Mucosa of descending colon (tissue), 3 donors: ENCODE data around the gene LMO2. TPM values are rescaled to one million over a fixed set of nuclear protein-coding genes. Genes with fewer than 3 reads are reported as not detected.

Experiments used
- ATAC-seq: fragments of 200-7000 bp; cut with Tn5 transposase; one replicate; pipeline ENCODE4 v1.9.1; 2020; ENCODE audit warnings: mild to moderate bottlenecking, moderate library complexity
- DNase-seq, 3 donors: peaks; one replicate each; pipeline ENCODE4 v3.0.0-alpha.2; 2020
- H3K36me3 ChIP-seq: fragments of 200-600 bp; one replicate; pipeline ENCODE4 v1.8.0; 2021; ENCODE audit warnings: low read depth, mild to moderate bottlenecking
- H3K4me1 ChIP-seq: fragments of 200-600 bp; one replicate; pipeline ENCODE4 v1.8.0; 2021; ENCODE audit warnings: low read depth, mild to moderate bottlenecking
- H3K4me3 ChIP-seq: fragments of 200-600 bp; one replicate; pipeline ENCODE4 v1.8.0; 2021; ENCODE audit warnings: mild to moderate bottlenecking
- H3K9me3 ChIP-seq: fragments of 200-600 bp; one replicate; pipeline ENCODE4 v1.8.0; 2021; ENCODE audit warnings: mild to moderate bottlenecking
- CTCF ChIP-seq: fragments of 200-600 bp; IDR thresholded peaks from one replicate; pipeline ENCODE4 v1.8.0; 2022; ENCODE audit warnings: antibody characterized with exemption, mild to moderate bottlenecking
- intact Hi-C, 2 donors: fragments of 100-400 bp; cut with DNase I in 1 of 2; cut with micrococcal nuclease in 1 of 2; formaldehyde crosslinking; loops; one replicate each; pipeline versions ENCODE4 v1.11.0 to v1.11.1; 2022; cut with DNase I, micrococcal nuclease
- total RNA-seq, 3 donors: library from RNA; stranded (reverse); fragmentation: NEBNext Ultra II Directional in 2 of 3; extraction: Animal tissue kit (Norgen Biotek cat#: 25700) in 2 of 3; gene quantifications; one replicate each; pipeline versions ENCODE4 v1.2.1 to v1.2.4, GENCODE V29; 2021 to 2023
- donor health status: DM: no; HTN: no; CAD: no; lungs with moderate emphysema.
- donor health status: DM: no; HTN: no; CAD: no.
- donor health status: DM: no; HTN: yes; CAD: no.

The LMO2 gene
- total RNA-seq, 3 donors from 2014 or later: 7.5 to 12.1 (median 9.7) TPM

DNA sequence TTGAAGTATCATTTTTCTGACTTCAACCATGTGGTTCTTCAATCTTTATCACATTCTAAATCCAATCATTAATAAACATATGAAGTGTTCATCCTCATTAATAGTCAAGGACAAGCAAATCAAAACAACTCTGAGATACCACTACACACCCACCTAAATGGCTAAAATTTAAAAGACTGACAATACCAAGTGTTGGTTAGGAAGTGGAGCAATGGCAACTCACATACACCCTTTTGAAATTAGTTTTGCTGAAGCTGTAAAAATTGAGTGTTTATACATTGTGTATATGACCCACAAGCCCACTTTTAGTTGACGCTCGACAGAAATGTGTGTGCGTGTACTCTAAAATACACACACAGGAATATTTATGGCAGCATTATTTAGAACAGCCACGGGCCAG is 36.7 kb upstream of the LMO2 start:
- no peaks in the 10 kb centered on the region for H3K4me1 ChIP-seq
- ATAC-seq (no peak), DNase-seq (no peak)
- no peak overlapping the region for H3K4me3 ChIP-seq
- no peaks in the 10 kb centered on the region for H3K36me3 ChIP-seq
- intact Hi-C loops: no loop called here
- no peak for TF ChIP-seq CTCF
- no peaks in the 10 kb centered on the region for H3K9me3 ChIP-seq

GRCh38 chr11:33926671-33927552 is 35.0 kb upstream of the LMO2 start:
- no peaks in the 10 kb centered on the region for H3K4me1 ChIP-seq
- no peaks in the 10 kb centered on the region for H3K36me3 ChIP-seq
- H3K4me3 ChIP-seq: no peak overlapping the region
- no peak for TF ChIP-seq CTCF
- ATAC-seq (no peak), DNase-seq (no peak)
- H3K9me3 ChIP-seq: no peaks in the 10 kb centered on the region
- intact Hi-C loops: no loop called here

DNA sequence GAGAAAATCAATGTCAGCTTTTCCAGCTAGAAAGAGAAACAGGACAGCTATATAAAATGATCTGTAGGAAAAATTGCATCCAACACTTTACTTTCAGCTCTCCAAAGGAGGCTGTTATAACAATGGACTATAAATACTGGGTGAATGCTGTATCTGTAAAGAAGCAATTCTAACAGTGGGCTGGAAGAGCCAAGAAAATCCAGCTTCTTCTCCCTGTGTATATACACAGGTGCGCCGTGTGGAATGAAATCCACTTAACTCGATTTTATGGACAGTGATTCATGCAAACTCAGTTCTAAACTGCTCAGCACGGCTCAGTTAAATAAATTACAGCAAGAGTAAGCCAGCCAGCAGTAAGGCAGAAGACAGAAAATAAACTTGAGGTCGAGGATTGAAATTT is 32.5 kb upstream of the LMO2 start:
- H3K36me3 ChIP-seq: no peaks in the 10 kb centered on the region
- H3K4me1 ChIP-seq: no peaks in the 10 kb centered on the region
- DNase-seq (no peak), ATAC-seq (no peak)
- no peak overlapping the region for H3K4me3 ChIP-seq
- TF ChIP-seq CTCF: no peak
- H3K9me3 ChIP-seq: no peaks in the 10 kb centered on the region
- intact Hi-C loops: no loop called here

DNA sequence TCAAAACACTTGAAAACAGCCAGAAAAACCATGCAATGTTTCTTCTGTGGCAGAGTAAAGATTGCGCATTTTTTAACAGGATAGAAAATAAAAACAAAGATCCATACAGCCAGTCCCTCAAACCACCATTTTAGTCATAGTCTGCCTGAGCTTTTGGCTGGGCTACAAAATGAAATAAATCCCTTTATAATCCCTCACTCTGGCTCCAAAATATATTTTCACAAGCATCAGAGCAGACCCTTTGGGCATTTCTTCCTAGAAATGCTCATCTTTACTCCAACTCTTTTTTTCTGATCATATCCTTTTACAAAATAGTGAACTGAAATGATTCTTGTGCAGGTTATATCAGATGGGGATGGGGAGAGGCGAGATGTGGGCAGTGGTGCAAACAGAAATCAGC is 31.8 kb upstream of the LMO2 start:
- intact Hi-C loops: no loop called here
- H3K9me3 ChIP-seq: no peaks in the 10 kb centered on the region
- H3K4me1 ChIP-seq: no peaks in the 10 kb centered on the region
- no peak for ATAC-seq
- no peaks in the 10 kb centered on the region for H3K36me3 ChIP-seq
- no peak for TF ChIP-seq CTCF
- no peak overlapping the region for H3K4me3 ChIP-seq
- no peak for DNase-seq

GRCh38 chr11:33920838-33921613 is 29.1 kb upstream of the LMO2 start:
- H3K36me3 ChIP-seq: no peaks in the 10 kb centered on the region
- TF ChIP-seq CTCF: no peak
- DNase-seq (no peak), ATAC-seq (no peak)
- H3K4me1 ChIP-seq: no peaks in the 10 kb centered on the region
- intact Hi-C loops: no loop called here
- no peaks in the 10 kb centered on the region for H3K9me3 ChIP-seq
- H3K4me3 ChIP-seq: no peak overlapping the region
